Gastrocnemius medialis (tissue), 4 donors: ENCODE measurements around the gene LRRC4. TPM values are rescaled to one million over a fixed set of nuclear protein-coding genes. Genes with fewer than 3 reads are reported as not detected.

Experiments
- ATAC-seq, 2 donors: fragments of 150-250 bp; one replicate each; pipeline ENCODE4 v1.9.1; 2016
- DNase-seq, 2 donors: peaks; one replicate each; pipeline ENCODE4 v3.0.0-alpha.2; 2019
- H3K27ac ChIP-seq, 4 donors: fragments of 200-600 bp; sonication (generic); 1 replicate in 1 of 4; 2 replicates in 3 of 4; pipeline ENCODE4 v1.5.1; 2016 to 2018; ENCODE audit warnings: mild to moderate bottlenecking in 2 of 4, moderate library complexity in 1 of 4
- H3K27me3 ChIP-seq, 3 donors: fragments of 200-600 bp; sonication (generic) in 2 of 3; 1 replicate in 1 of 3; 2 replicates in 2 of 3; pipeline versions ENCODE4 v1.5.1 to v1.6.0; 2016 to 2019; ENCODE audit warnings: mild to moderate bottlenecking in 1 of 3, moderate library complexity in 1 of 3
- H3K36me3 ChIP-seq, 2 donors: fragments of 200-600 bp; sonication (generic) in 1 of 2; one replicate each; pipeline ENCODE4 v1.5.1; 2017 to 2018
- H3K4me1 ChIP-seq, 2 donors: fragments of 200-600 bp; sonication (generic) in 1 of 2; one replicate each; pipeline ENCODE4 v1.5.1; 2016 to 2017; ENCODE audit warnings: mild to moderate bottlenecking in 2 of 2
- H3K4me3 ChIP-seq, 4 donors: fragments of 200-600 bp; sonication (generic) in 3 of 4; 1 replicate in 1 of 4; 2 replicates in 3 of 4; pipeline ENCODE4 v1.5.1; 2016 to 2019; ENCODE audit warnings: mild to moderate bottlenecking in 2 of 4
- H3K9me3 ChIP-seq, 3 donors: fragments of 200-600 bp; sonication (generic) in 2 of 3; 1 replicate in 1 of 3; 2 replicates in 2 of 3; pipeline ENCODE4 v1.5.1; 2016 to 2019
- CTCF ChIP-seq, 5 experiments: fragments of 450-650 bp in 3 of 5; fragments of 200-600 bp in 2 of 5; sonication (generic) in 2 of 5; IDR thresholded peaks in 4 of 5; conservative IDR thresholded peaks in 1 of 5; 1 replicate in 4 of 5; 2 replicates in 1 of 5; pipeline ENCODE4 v1.5.1; 2016 to 2019; ENCODE audit warnings: antibody characterized with exemption in 5 of 5, mild to moderate bottlenecking in 3 of 5, moderate library complexity in 3 of 5
- POLR2A ChIP-seq, 2 donors: fragments of 450-650 bp; IDR thresholded peaks; one replicate each; pipeline ENCODE4 v1.6.1; 2017; ENCODE audit warnings: antibody characterized with exemption in 2 of 2, mild to moderate bottlenecking in 2 of 2, moderate library complexity in 2 of 2
- in situ Hi-C, 4 donors: fragments of 200-750 bp; cut with MboI; loops; one replicate each; pipeline versions ENCODE4 v1.15.0 to v1.8.0; 2017; ENCODE audit warnings: low sequenced_read_pairs in 4 of 4
- intact Hi-C: fragments of 100-400 bp; cut with DNase I; formaldehyde crosslinking; loops from one replicate; pipeline ENCODE4 v1.15.1; 2023; ENCODE audit warnings: low total_unique reads
- total RNA-seq, 4 donors: library from RNA; depleted of rRNA; stranded (reverse); fragments of >200 nt; gene quantifications; one replicate each; pipeline versions ENCODE4 v1.1.0 to v1.2.3, GENCODE V29; 2016

LRRC4 gene
- total RNA-seq, 4 donors from 2014 or later, result 0.29 to 4.3 (median 0.96) TPM

GRCh38 chr7:127997226-127997922 is 33.9 kb downstream of the LRRC4 start:
- Histone ChIP-seq H3K27me3 (no peaks in the 10 kb centered on the region), H3K4me3 (no peak overlapping the region), H3K27ac (no peak overlapping the region), H3K36me3 (no peaks in the 10 kb centered on the region), H3K4me1 (peaks cover 18 to 22% of the 10 kb centered on the region in 2 donors), H3K9me3 (no peaks in the 10 kb centered on the region)
- in situ Hi-C loops (no loop called here), intact Hi-C loops (no loop called here)
- TF ChIP-seq CTCF (IDR thresholded peaks at IDR 0.05 in 4 of 5, conservative IDR thresholded peaks at IDR 0.05 in 1 of 5) (no peak), POLR2A (IDR thresholded peaks at IDR 0.05) (no peak)
- no peak for ATAC-seq
- DNase-seq, result no peak

- H3K36me3 ChIP-seq, result no peaks in the 10 kb centered on the region
- intact Hi-C loops, result no loop called here
- DNase-seq, result no peak
Observed at GRCh38 chr7:127996253-127997071, 34.8 kb downstream of the LRRC4 start.

GRCh38 chr7:127995881-127996215 is 35.4 kb downstream of the LRRC4 start:
- no peak for DNase-seq
- no peaks in the 10 kb centered on the region for H3K27me3 ChIP-seq
- no peak overlapping the region for H3K4me3 ChIP-seq
- H3K36me3 ChIP-seq, result peaks cover 0 to 4% of the 10 kb centered on the region in 2 donors
- peak; percentile 37 to 47 for ATAC-seq
- intact Hi-C loops (no loop called here), in situ Hi-C loops (no loop called here)
- peak overlapping the region; percentile 11 to 62 (median 40) for H3K27ac ChIP-seq
- no peaks in the 10 kb centered on the region for H3K9me3 ChIP-seq
- TF ChIP-seq CTCF (IDR thresholded peaks at IDR 0.05 in 4 of 5, conservative IDR thresholded peaks at IDR 0.05 in 1 of 5), result no peak
- no peak for TF ChIP-seq POLR2A (IDR thresholded peaks at IDR 0.05)
- H3K4me1 ChIP-seq, result peaks cover 18% of the 10 kb centered on the region in 2 donors

More at GRCh38 chr7:127996253-127997071, 34.8 kb downstream of the LRRC4 start:
- no peak overlapping the region for H3K4me3 ChIP-seq
- H3K27ac ChIP-seq, result peak overlapping the region in 1 of 4 donors; percentile 62
- in situ Hi-C loops, result no loop called here
- H3K4me1 ChIP-seq, result peaks cover 18 to 22% of the 10 kb centered on the region in 2 donors
- TF ChIP-seq CTCF (IDR thresholded peaks at IDR 0.05 in 4 of 5, conservative IDR thresholded peaks at IDR 0.05 in 1 of 5), result no peak
- TF ChIP-seq POLR2A (IDR thresholded peaks at IDR 0.05), result no peak
- no peaks in the 10 kb centered on the region for H3K9me3 ChIP-seq
- ATAC-seq, result no peak
- H3K27me3 ChIP-seq, result no peaks in the 10 kb centered on the region

GRCh38 chr7:127995156-127995880 is 35.9 kb downstream of the LRRC4 start:
- DNase-seq, result no peak
- peaks cover 0 to 7% of the 10 kb centered on the region in 2 donors for H3K36me3 ChIP-seq
- in situ Hi-C loops, result no loop called here

More at GRCh38 chr7:127995156-127995880, 35.9 kb downstream of the LRRC4 start:
- no peaks in the 10 kb centered on the region for H3K9me3 ChIP-seq
- peak overlapping the region; percentile 11 to 62 (median 40) for H3K27ac ChIP-seq
- intact Hi-C loops, result no loop called here
- peaks cover 12 to 18% of the 10 kb centered on the region in 2 donors for H3K4me1 ChIP-seq
- no peak for TF ChIP-seq CTCF (IDR thresholded peaks at IDR 0.05 in 4 of 5, conservative IDR thresholded peaks at IDR 0.05 in 1 of 5)
- ATAC-seq, result peak; percentile 69 to 73
- H3K27me3 ChIP-seq, result no peaks in the 10 kb centered on the region
- H3K4me3 ChIP-seq, result no peak overlapping the region
